HCT116 (cell line): Measurements from ENCODE around the gene XRCC2. TPM values are rescaled to one million over a fixed set of nuclear protein-coding genes. Genes with fewer than 3 reads are reported as not detected.

ENCODE experiments used
- ATAC-seq: fragments of 200-7000 bp; cut with Tn5 transposase; 2 replicates; pipeline ENCODE4 v1.9.1; 2020; ENCODE audit warnings: mild to moderate bottlenecking, moderate library complexity
- BruUV-seq: library from RNA; stranded (reverse); fragments of 400-500 nt; replicated peaks from 2 replicates; lab custom pipeline; 2021; lab: Mats Ljungman, UMichigan
- CTCF ChIA-PET: fragments of 300-600 bp; sonication (Branson Sonifier 250); formaldehyde crosslinking; loops from one replicate; lab custom pipeline; 2021; ENCODE audit warnings: antibody characterized with exemption; lab: Charles Lee
- POLR2A ChIA-PET: fragments of 300-600, 350-600 bp; sonication (Branson Sonifier 250); formaldehyde crosslinking; loops from one replicate; lab custom pipeline; 2021; ENCODE audit warnings: antibody characterized with exemption; lab: Charles Lee
- RAD21 ChIA-PET, 2 experiments: fragments of 300-600 bp; sonication (Branson Sonifier 250); formaldehyde crosslinking; loops; one replicate each; lab custom pipeline; 2023; ENCODE audit warnings: low total read pairs in 2 of 2; ENCODE audit not compliant: uncharacterized antibody in 2 of 2, unreplicated experiment in 2 of 2, low non-redundant PET in 1 of 2; lab: Charles Lee
- DNase-seq: peaks from one replicate; pipeline ENCODE4 v3.0.0-alpha.2; 2010; ENCODE audit warnings: low read depth, low spot score
- H2AFZ ChIP-seq: fragments of 200-600 bp; shearing (Covaris generic), sonication (generic); 2 replicates; pipeline ENCODE4 v1.6.1; 2017; ENCODE audit warnings: low read depth, mixed run types, mixed read lengths, antibody characterized with exemption, low read length; ENCODE audit not compliant: poor library complexity, severe bottlenecking
- H3K27ac ChIP-seq: 2 replicates; pipeline ENCODE4 v1.5.1; 2012; ENCODE audit warnings: low read depth, low read length
- H3K27me3 ChIP-seq: fragments of 200-600 bp; sonication (generic); 2 replicates; pipeline ENCODE4 v1.6.1; 2016; ENCODE audit warnings: mixed run types, low read length, mixed read lengths; ENCODE audit not compliant: insufficient read depth
- H3K36me3 ChIP-seq, 2 experiments: fragments of 200-500 bp in 1 of 2; fragments of 200-600 bp in 1 of 2; sonication (Bioruptor generic) in 1 of 2; sonication (generic) in 1 of 2; 2 replicates each; pipeline versions ENCODE4 v1.5.1 to v1.6.1; 2014 to 2016; ENCODE audit warnings: low read length in 2 of 2, inconsistent platforms in 1 of 2, mixed read lengths in 1 of 2, mixed run types in 1 of 2; ENCODE audit not compliant: insufficient read depth in 2 of 2, control insufficient read depth in 1 of 2
- H3K4me1 ChIP-seq, 2 experiments: fragments of 200-600 bp in 1 of 2; sonication (generic) in 1 of 2; 2 replicates each; pipeline versions ENCODE4 v1.5.1 to v1.6.1; 2012 to 2017; ENCODE audit warnings: low read length in 2 of 2, inconsistent platforms in 1 of 2, mild to moderate bottlenecking in 1 of 2, mixed read lengths in 1 of 2, mixed run types in 1 of 2, moderate library complexity in 1 of 2; ENCODE audit not compliant: insufficient read depth in 2 of 2, control insufficient read depth in 1 of 2
- H3K4me2 ChIP-seq: fragments of 200-600 bp; sonication (generic); 2 replicates; pipeline ENCODE4 v1.6.1; 2017; ENCODE audit warnings: mixed run types, low read length, mixed read lengths
- H3K4me3 ChIP-seq, 2 experiments: fragments of 200-600 bp in 1 of 2; sonication (generic) in 1 of 2; replicated peaks in 1 of 2; 2 replicates each; pipeline ENCODE4 v1.5.1; 2011 to 2016; ENCODE audit warnings: low read length in 2 of 2, control low read depth in 1 of 2, low read depth in 1 of 2, mild to moderate bottlenecking in 1 of 2, mixed read lengths in 1 of 2, mixed run types in 1 of 2
- H3K79me2 ChIP-seq: fragments of 200-600 bp; sonication (generic); 2 replicates; pipeline ENCODE4 v1.6.1; 2017; ENCODE audit warnings: mild to moderate bottlenecking, mixed run types, low read length, moderate library complexity, mixed read lengths; ENCODE audit not compliant: insufficient read depth
- H3K9ac ChIP-seq: fragments of 200-600 bp; sonication (generic); 2 replicates; pipeline ENCODE4 v1.6.1; 2016; ENCODE audit warnings: low read length, mixed read lengths
- H3K9me2 ChIP-seq: fragments of 200-600 bp; sonication (generic), shearing (Covaris generic); 2 replicates; pipeline ENCODE4 v1.6.1; 2017; ENCODE audit warnings: mixed run types, mild to moderate bottlenecking, moderate library complexity; ENCODE audit not compliant: insufficient read depth
- H3K9me3 ChIP-seq, 2 experiments: fragments of 200-500 bp in 1 of 2; fragments of 200-600 bp in 1 of 2; sonication (Bioruptor generic) in 1 of 2; sonication (generic) in 1 of 2; 2 replicates each; pipeline ENCODE4 v1.6.1; 2014 to 2017; ENCODE audit warnings: low read length in 2 of 2, mixed read lengths in 2 of 2, inconsistent platforms in 1 of 2, low read depth in 1 of 2, mild to moderate bottlenecking in 1 of 2, mixed run types in 1 of 2, moderate library complexity in 1 of 2; ENCODE audit not compliant: control insufficient read depth in 1 of 2, insufficient read depth in 1 of 2
- H4K20me1 ChIP-seq: fragments of 200-600 bp; sonication (generic), shearing (Covaris generic); 2 replicates; pipeline ENCODE4 v1.6.1; 2017; ENCODE audit warnings: mixed run types, mild to moderate bottlenecking, moderate library complexity; ENCODE audit not compliant: insufficient read depth
- CTCF ChIP-seq, 3 experiments: fragments of 200-600 bp in 1 of 3; sonication (generic) in 1 of 3; IDR thresholded peaks in 2 of 3; conservative IDR thresholded peaks in 1 of 3; 2 replicates each; pipeline ENCODE4 v1.5.1; 2012 to 2017; ENCODE audit warnings: low read depth in 2 of 3, low read length in 2 of 3, antibody characterized with exemption in 1 of 3, borderline replicate concordance in 1 of 3, control low read depth in 1 of 3, mild to moderate bottlenecking in 1 of 3, mixed read lengths in 1 of 3, mixed run types in 1 of 3, moderate library complexity in 1 of 3; ENCODE audit not compliant: insufficient read depth in 1 of 3
- ELF1 ChIP-seq: IDR thresholded peaks from 2 replicates; pipeline ENCODE4 v1.6.1; 2012; ENCODE audit warnings: low read depth, borderline replicate concordance
- FOSL1 ChIP-seq: IDR thresholded peaks from 2 replicates; pipeline ENCODE4 v1.6.1; 2012; ENCODE audit warnings: low read depth
- JUND ChIP-seq: IDR thresholded peaks from 2 replicates; pipeline ENCODE4 v1.6.1; 2012
- POLR2A ChIP-seq: IDR thresholded peaks from 2 replicates; pipeline ENCODE4 v1.7.0; 2011; ENCODE audit warnings: borderline replicate concordance; ENCODE audit not compliant: insufficient read depth, insufficient read length; ENCODE audit errors: extremely low read depth
- SRF ChIP-seq: IDR thresholded peaks from 2 replicates; pipeline ENCODE4 v1.6.1; 2012; ENCODE audit warnings: low read depth
- TCF7L2 ChIP-seq: IDR thresholded peaks from 2 replicates; pipeline ENCODE4 v1.7.0; 2011; ENCODE audit warnings: borderline replicate concordance, inconsistent platforms; ENCODE audit not compliant: insufficient read depth, insufficient read length; ENCODE audit errors: extremely low read depth
- YY1 ChIP-seq: IDR thresholded peaks from 2 replicates; pipeline ENCODE4 v1.6.1; 2011; ENCODE audit warnings: low read length, low read depth, moderate library complexity, mild to moderate bottlenecking; ENCODE audit not compliant: insufficient replicate concordance; ENCODE audit errors: extremely low read depth
- intact Hi-C: fragments of 100-400 bp; cut with micrococcal nuclease; formaldehyde crosslinking; loops from 2 replicates; pipeline ENCODE4 v1.10.0; 2022
- total RNA-seq: library from RNA; stranded (reverse); gene quantifications from one replicate; pipeline ENCODE4 v1.2.1, GENCODE V29; 2021; ENCODE audit not compliant: unreplicated experiment

XRCC2 gene
- total RNA-seq, 1 experiment from 2014 or later: 14.8 TPM

GRCh38 chr7:152654971-152655370 is 21.0 kb downstream of the XRCC2 start (continued):
- TF ChIP-seq CTCF (IDR thresholded peaks at IDR 0.05 in 2 of 3, conservative IDR thresholded peaks at IDR 0.05 in 1 of 3; ENCODE audit: borderline replicate concordance in 1 of 3, insufficient read depth in 1 of 3, low read depth in 2 of 3, low read length in 2 of 3): no peak
- TF ChIP-seq TCF7L2: no peak
- no peak for TF ChIP-seq JUND
- no peak for TF ChIP-seq YY1
- TF ChIP-seq FOSL1: no peak
- TF ChIP-seq POLR2A: no peak
- no peak for TF ChIP-seq SRF
- TF ChIP-seq ELF1: no peak

GRCh38 chr7:152649220-152649619 is 26.7 kb downstream of the XRCC2 start:
- intact Hi-C loops: no loop called here
- Histone ChIP-seq H3K27ac (no peak overlapping the region), H3K4me3 (no peak overlapping the region), H3K79me2 (peaks cover 63% of the 10 kb centered on the region), H3K9me3 (no peaks in the 10 kb centered on the region), H3K9me2 (no peaks in the 10 kb centered on the region), H3K36me3 (peaks cover 6 to 36% of the 10 kb centered on the region in 2 experiments; a peak in 3 of 4 replicates), H4K20me1 (peaks cover 5% of the 10 kb centered on the region; the same call in 1 of the 2 replicates), H3K27me3 (no peaks in the 10 kb centered on the region), H3K9ac (no peak overlapping the region), H3K4me2 (no peak overlapping the region), H3K4me1 (no peaks in the 10 kb centered on the region), H2AFZ (no peak overlapping the region)
- CTCF ChIA-PET: no interaction called here
- RAD21 ChIA-PET: no interaction called here
- ATAC-seq (no peak), DNase-seq (no peak)
- BruUV-seq: no TSS peak
- no peak for TF ChIP-seq ELF1
- POLR2A ChIA-PET: interaction anchor here (0.6 kb wide), 1 partner anchor 16 kb away, joined by 3 read pairs; no protein-coding TSS in a partner anchor
